ENCODE results near the gene TMEM200A. TPM values are rescaled to one million over a fixed set of nuclear protein-coding genes. Genes with fewer than 3 reads are reported as not detected.

The TMEM200A gene
- polyA plus RNA-seq, 3 donors = not detected

GRCh38 chr6:130447374-130447773 is 81.6 kb downstream of the TMEM200A start:
- Histone ChIP-seq H3K9me3 (replicated peaks in 1 of 2; ENCODE audit: control insufficient read depth in 1 of 2, insufficient read depth in 1 of 2, low read length in 2 of 2) (no peaks in the 10 kb centered on the region), H3K27ac (ENCODE audit: low read depth in 1 of 2, low read length in 2 of 2) (no peak overlapping the region), H3K79me2 (ENCODE audit: insufficient read depth, low read length) (no peaks in the 10 kb centered on the region), H4K20me1 (ENCODE audit: insufficient read depth, low read length) (no peaks in the 10 kb centered on the region), H3K27me3 (ENCODE audit: control insufficient read depth in 2 of 2, insufficient read depth in 2 of 2, low read length in 2 of 2) (no peaks in the 10 kb centered on the region), H3K4me1 (ENCODE audit: control insufficient read depth in 1 of 2, insufficient read depth in 2 of 2, low read length in 2 of 2) (no peaks in the 10 kb centered on the region), H3K4me2 (replicated peaks; ENCODE audit: extremely low read depth, low read length, poor library complexity, severe bottlenecking) (no peak overlapping the region), H2AFZ (ENCODE audit: insufficient read depth, low read depth, low read length, poor library complexity, severe bottlenecking) (no peak overlapping the region), H3K9ac (ENCODE audit: insufficient read depth, low read length, poor library complexity, severe bottlenecking) (no peak overlapping the region), H3K4me3 (replicated peaks in 1 of 3; ENCODE audit: low read depth in 2 of 3, low read length in 3 of 3) (no peak overlapping the region), H3K36me3 (replicated peaks in 1 of 2; ENCODE audit: control insufficient read depth in 1 of 2, insufficient read depth in 2 of 2, low read length in 2 of 2) (no peaks in the 10 kb centered on the region)
- no peak overlapping the region for H3K4me3 Mint-ChIP-seq
- intact Hi-C loops (cut with micrococcal nuclease) = loop anchor here in 1 of 2 donors (10.0 kb wide), 1 partner anchor 77 kb away; no protein-coding TSS in a partner anchor
- no peak overlapping the region for H3K27ac Mint-ChIP-seq
- no peaks in the 10 kb centered on the region for H3K4me1 Mint-ChIP-seq
- peaks cover 0 to 1% (median 0%) of the 10 kb centered on the region in 3 donors for H3K27me3 Mint-ChIP-seq (ENCODE audit: low read depth in 3 of 3)
- no peaks in the 10 kb centered on the region for H3K36me3 Mint-ChIP-seq
- no peak for TF ChIP-seq CTCF (IDR thresholded peaks at IDR 0.05)
- no peak for DNase-seq
- peaks cover 0 to 6% (median 0%) of the 10 kb centered on the region in 7 donors for H3K9me3 Mint-ChIP-seq

- H2AFZ ChIP-seq (ENCODE audit: insufficient read depth, low read depth, low read length, poor library complexity, severe bottlenecking) = no peak overlapping the region
- Mint-ChIP-seq H3K36me3 (no peaks in the 10 kb centered on the region), H3K4me1 (no peaks in the 10 kb centered on the region), H3K27me3 (ENCODE audit: low read depth in 3 of 3) (no peaks in the 10 kb centered on the region), H3K4me3 (no peak overlapping the region), H3K27ac (no peak overlapping the region), H3K9me3 (peaks cover 0 to 3% (median 0%) of the 10 kb centered on the region in 7 donors)
- WGBS (ENCODE audit: insufficient coverage) = no CpG with 5 or more reads among the region's 1 CpG
- no peaks in the 10 kb centered on the region for H3K27me3 ChIP-seq (ENCODE audit: control insufficient read depth in 2 of 2, insufficient read depth in 2 of 2, low read length in 2 of 2)
- TF ChIP-seq CTCF (IDR thresholded peaks at IDR 0.05) = no peak
- H3K4me1 ChIP-seq (ENCODE audit: control insufficient read depth in 1 of 2, insufficient read depth in 2 of 2, low read length in 2 of 2) = no peaks in the 10 kb centered on the region
- no peak overlapping the region for H3K9ac ChIP-seq (ENCODE audit: insufficient read depth, low read length, poor library complexity, severe bottlenecking)
- intact Hi-C loops (cut with micrococcal nuclease) = no loop called here
- no peak overlapping the region for H3K4me3 ChIP-seq (replicated peaks in 1 of 3; ENCODE audit: low read depth in 2 of 3, low read length in 3 of 3)
- no peaks in the 10 kb centered on the region for H3K79me2 ChIP-seq (ENCODE audit: insufficient read depth, low read length)
- no peaks in the 10 kb centered on the region for H4K20me1 ChIP-seq (ENCODE audit: insufficient read depth, low read length)
- no peak for DNase-seq
- H3K9me3 ChIP-seq (replicated peaks in 1 of 2; ENCODE audit: control insufficient read depth in 1 of 2, insufficient read depth in 1 of 2, low read length in 2 of 2) = no peaks in the 10 kb centered on the region
- no peak overlapping the region for H3K4me2 ChIP-seq (replicated peaks; ENCODE audit: extremely low read depth, low read length, poor library complexity, severe bottlenecking)
- H3K36me3 ChIP-seq (replicated peaks in 1 of 2; ENCODE audit: control insufficient read depth in 1 of 2, insufficient read depth in 2 of 2, low read length in 2 of 2) = no peaks in the 10 kb centered on the region
- no peak overlapping the region for H3K27ac ChIP-seq (ENCODE audit: low read depth in 1 of 2, low read length in 2 of 2)
Measured at GRCh38 chr6:130452336-130452735, 86.5 kb downstream of the TMEM200A start.

Measured in CD14-positive monocyte (primary cell).